Liver (tissue), 9 donors: Measurements from ENCODE around the gene KSR1. TPM values are rescaled to one million over a fixed set of nuclear protein-coding genes. Genes with fewer than 3 reads are reported as not detected.
A peak's percentile ranks its signal among the peaks of the same experiment; 100 is the strongest.
"Not testable (repeated sequence)": the region's sequence is repeated elsewhere in the genome, so short reads cannot be mapped to it uniquely, and the experiment has no call there.

Source experiments
- DNase-seq: peaks from one replicate; pipeline ENCODE4 v3.0.0-alpha.2; 2017; ENCODE audit warnings: low spot score
- H3K27ac ChIP-seq, 2 donors: one replicate each; pipeline ENCODE4 v1.7.0; 2013; ENCODE audit warnings: inconsistent platforms in 2 of 2, low read length in 2 of 2, control low read depth in 1 of 2, low read depth in 1 of 2, mild to moderate bottlenecking in 1 of 2
- H3K27me3 ChIP-seq, 4 donors: one replicate each; pipeline versions ENCODE4 v1.6.1 to v1.7.0; 2013; ENCODE audit warnings: low read length in 3 of 4, inconsistent platforms in 1 of 4, mild to moderate bottlenecking in 1 of 4, moderate library complexity in 1 of 4; ENCODE audit not compliant: control insufficient read depth in 4 of 4, insufficient read depth in 4 of 4
- H3K36me3 ChIP-seq, 4 donors: one replicate each; pipeline versions ENCODE4 v1.6.1 to v1.7.0; 2013; ENCODE audit warnings: low read length in 3 of 4, mild to moderate bottlenecking in 3 of 4, low read depth in 1 of 4, moderate library complexity in 1 of 4; ENCODE audit not compliant: control insufficient read depth in 4 of 4, insufficient read depth in 3 of 4
- H3K4me1 ChIP-seq, 4 donors: one replicate each; pipeline versions ENCODE4 v1.6.1 to v1.7.0; 2013; ENCODE audit warnings: low read length in 3 of 4, mild to moderate bottlenecking in 3 of 4, moderate library complexity in 1 of 4; ENCODE audit not compliant: control insufficient read depth in 4 of 4, insufficient read depth in 4 of 4
- H3K4me3 ChIP-seq, 3 donors: one replicate each; pipeline versions ENCODE4 v1.6.1 to v1.7.0; 2013; ENCODE audit warnings: low read length in 3 of 3, control low read depth in 1 of 3, low read depth in 1 of 3, mild to moderate bottlenecking in 1 of 3
- H3K9ac ChIP-seq, 2 donors: one replicate each; pipeline ENCODE4 v1.7.0; 2013; ENCODE audit warnings: low read length in 2 of 2, mild to moderate bottlenecking in 2 of 2, moderate library complexity in 2 of 2, control low read depth in 1 of 2, low read depth in 1 of 2
- H3K9me3 ChIP-seq, 4 donors: one replicate each; pipeline versions ENCODE4 v1.6.1 to v1.7.0; 2013; ENCODE audit warnings: low read length in 3 of 4; ENCODE audit not compliant: control insufficient read depth in 4 of 4
- FOXA2 ChIP-seq: IDR thresholded peaks from 2 replicates; pipeline ENCODE4 v1.6.1; 2016; ENCODE audit warnings: antibody characterized with exemption
- HNF4G ChIP-seq: IDR thresholded peaks from 2 replicates; pipeline ENCODE4 v1.6.1; 2016; ENCODE audit warnings: antibody characterized with exemption
- NR2F2 ChIP-seq: IDR thresholded peaks from 2 replicates; pipeline ENCODE4 v1.6.1; 2016; ENCODE audit warnings: antibody characterized with exemption
- RAD21 ChIP-seq, 2 donors: IDR thresholded peaks; 2 replicates each; pipeline ENCODE4 v1.6.1; 2016; ENCODE audit warnings: antibody characterized with exemption in 2 of 2, mild to moderate bottlenecking in 2 of 2
- RXRA ChIP-seq, 2 donors: IDR thresholded peaks; 2 replicates each; pipeline ENCODE4 v1.6.1; 2017 to 2018; ENCODE audit warnings: antibody characterized with exemption in 2 of 2, mild to moderate bottlenecking in 1 of 2
- SP1 ChIP-seq: IDR thresholded peaks from 2 replicates; pipeline ENCODE4 v1.6.1; 2018; ENCODE audit warnings: antibody characterized with exemption, mild to moderate bottlenecking
- WGBS: extraction: QIAGEN DNeasy Blood & Tissue Kit; methylation state at CpG from one replicate; pipeline ENCODE4 v1.1.7; 2013; 5-methylcytosine and 5-hydroxymethylcytosine counted together
- polyA plus RNA-seq, 2 donors: library from polyadenylated mRNA; stranded (reverse) in 1 of 2; unstranded in 1 of 2; fragments of 200-250 nt in 1 of 2; fragments of >200 nt in 1 of 2; fragmentation: Nextera tagmentation in 1 of 2; extraction: Ambion mirVana in 1 of 2; gene quantifications; one replicate each; pipeline versions ENCODE4 v1.2.1 to v1.2.3, GENCODE V29; 2013 to 2015
- total RNA-seq, 2 donors: library from RNA; depleted of rRNA; stranded (reverse); fragments of >200 nt; gene quantifications; one replicate each; pipeline ENCODE4 v1.2.3, GENCODE V29; 2014
- TF ChIP-seq, protein P1 (sequence below): IDR thresholded peaks from 2 replicates; pipeline ENCODE4 v1.6.1; 2016; ENCODE audit warnings: antibody characterized with exemption
- TF ChIP-seq, protein P2 (sequence below): fragments of 150-350 bp; IDR thresholded peaks from 2 replicates; pipeline ENCODE4 v1.5.1; 2017; ENCODE audit warnings: improper control_type of control experiment, low read depth, low read length; ENCODE audit not compliant: missing input control
- TF ChIP-seq, protein P3 (sequence below): IDR thresholded peaks from 2 replicates; pipeline ENCODE4 v1.6.1; 2016; ENCODE audit warnings: antibody characterized with exemption
- donor health status: healthy.
- donor health status: healthy.
- donor health status: healthy.
- donor health status: healthy.
- donor health status: healthy.

Gene KSR1
- total and polyA plus RNA-seq, 4 donors: 1.2 to 9.0 (median 4.1) TPM

DNA sequence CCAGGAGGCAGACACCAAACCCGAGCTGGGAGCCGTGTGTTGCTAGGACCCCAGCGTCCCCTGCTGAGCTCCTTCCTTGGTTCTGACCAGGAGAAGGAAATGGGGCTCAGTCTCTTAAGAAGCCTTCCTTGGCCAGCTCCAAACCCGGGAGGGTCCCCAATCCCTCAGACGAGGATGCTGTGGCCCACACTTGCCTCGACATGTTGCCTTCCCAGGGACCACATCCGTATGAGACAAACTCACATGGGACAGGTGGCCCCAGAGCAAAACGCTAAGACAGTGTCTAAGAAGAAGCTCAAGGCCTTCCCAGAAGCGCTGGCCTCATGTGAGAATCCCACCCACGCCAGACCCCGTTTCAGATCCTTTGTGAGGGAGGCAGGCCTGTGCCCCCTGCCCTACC, 194.6 kb downstream of the KSR1 start:
- TF ChIP-seq, protein P1, sequence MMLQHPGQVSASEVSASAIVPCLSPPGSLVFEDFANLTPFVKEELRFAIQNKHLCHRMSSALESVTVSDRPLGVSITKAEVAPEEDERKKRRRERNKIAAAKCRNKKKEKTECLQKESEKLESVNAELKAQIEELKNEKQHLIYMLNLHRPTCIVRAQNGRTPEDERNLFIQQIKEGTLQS: no peak
- TF ChIP-seq RXRA (IDR thresholded peaks at IDR 0.05) (no peak), SP1 (no peak), NR2F2 (no peak)
- TF ChIP-seq, protein P2, sequence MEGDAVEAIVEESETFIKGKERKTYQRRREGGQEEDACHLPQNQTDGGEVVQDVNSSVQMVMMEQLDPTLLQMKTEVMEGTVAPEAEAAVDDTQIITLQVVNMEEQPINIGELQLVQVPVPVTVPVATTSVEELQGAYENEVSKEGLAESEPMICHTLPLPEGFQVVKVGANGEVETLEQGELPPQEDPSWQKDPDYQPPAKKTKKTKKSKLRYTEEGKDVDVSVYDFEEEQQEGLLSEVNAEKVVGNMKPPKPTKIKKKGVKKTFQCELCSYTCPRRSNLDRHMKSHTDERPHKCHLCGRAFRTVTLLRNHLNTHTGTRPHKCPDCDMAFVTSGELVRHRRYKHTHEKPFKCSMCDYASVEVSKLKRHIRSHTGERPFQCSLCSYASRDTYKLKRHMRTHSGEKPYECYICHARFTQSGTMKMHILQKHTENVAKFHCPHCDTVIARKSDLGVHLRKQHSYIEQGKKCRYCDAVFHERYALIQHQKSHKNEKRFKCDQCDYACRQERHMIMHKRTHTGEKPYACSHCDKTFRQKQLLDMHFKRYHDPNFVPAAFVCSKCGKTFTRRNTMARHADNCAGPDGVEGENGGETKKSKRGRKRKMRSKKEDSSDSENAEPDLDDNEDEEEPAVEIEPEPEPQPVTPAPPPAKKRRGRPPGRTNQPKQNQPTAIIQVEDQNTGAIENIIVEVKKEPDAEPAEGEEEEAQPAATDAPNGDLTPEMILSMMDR: no peak
- TF ChIP-seq, protein P3, sequence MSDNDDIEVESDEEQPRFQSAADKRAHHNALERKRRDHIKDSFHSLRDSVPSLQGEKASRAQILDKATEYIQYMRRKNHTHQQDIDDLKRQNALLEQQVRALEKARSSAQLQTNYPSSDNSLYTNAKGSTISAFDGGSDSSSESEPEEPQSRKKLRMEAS: no peak
- WGBS: 71% methylated on average over 11 of the region's 11 CpGs

DNA sequence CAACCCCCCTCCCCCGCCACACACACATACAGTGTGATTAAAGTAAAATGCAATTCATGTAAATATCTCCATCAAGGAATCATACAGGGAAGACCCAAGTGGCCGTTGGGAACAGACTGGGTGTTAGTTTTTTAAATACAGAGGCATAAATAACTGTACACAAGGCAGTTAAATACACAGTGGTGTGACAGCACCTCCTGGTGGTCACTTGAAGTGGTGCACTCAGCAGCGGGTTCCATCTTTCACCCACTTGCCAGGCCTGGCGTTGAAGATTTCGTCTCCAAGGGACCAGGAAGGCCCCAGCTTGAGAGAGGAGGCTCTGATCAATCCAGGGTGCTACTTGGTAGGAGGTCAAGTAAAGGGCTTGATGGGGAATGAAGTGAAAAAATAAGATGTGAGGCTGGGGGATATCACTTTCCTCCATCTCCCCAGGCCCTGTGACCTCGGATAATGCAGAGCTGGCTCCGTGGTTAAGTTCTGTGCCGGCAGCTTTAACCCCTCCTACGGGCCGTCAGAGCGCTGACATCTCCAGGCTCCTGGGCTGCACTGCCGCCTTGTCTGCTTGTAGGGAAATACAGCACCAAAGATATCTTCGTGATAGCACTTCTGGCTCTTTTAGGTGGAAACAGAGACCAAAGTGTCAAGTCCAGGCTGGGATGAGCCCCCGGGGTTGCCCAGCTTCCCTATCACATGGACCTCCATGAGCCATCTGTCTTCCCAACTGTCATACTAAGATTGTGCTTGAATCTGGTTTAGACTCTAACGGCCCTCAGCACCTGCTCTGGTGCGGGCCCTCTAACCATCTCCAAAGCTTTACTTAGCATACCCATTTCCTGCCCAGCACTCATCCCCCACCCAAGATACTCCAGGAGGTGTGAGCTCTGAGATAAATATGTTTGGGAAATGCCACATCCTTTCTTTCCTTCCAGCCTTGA, 195.4 kb downstream of the KSR1 start:
- H3K36me3 ChIP-seq: no peaks in the 10 kb centered on the region
- no peak overlapping the region for H3K9ac ChIP-seq
- H3K9me3 ChIP-seq: no peaks in the 10 kb centered on the region
- H3K4me1 ChIP-seq: peaks cover 0 to 2% (median 0%) of the 10 kb centered on the region in 4 donors
- DNase-seq: peak; percentile 79
- WGBS: 47% methylated on average over 16 of the region's 16 CpGs
- H3K4me3 ChIP-seq: no peak overlapping the region
- no peak overlapping the region for H3K27ac ChIP-seq
- TF ChIP-seq HNF4G: no peak
- TF ChIP-seq, protein P2: peak; percentile 75
- no peak for TF ChIP-seq FOXA2
- TF ChIP-seq RAD21 (IDR thresholded peaks at IDR 0.05): peak; percentile 79 to 81
- H3K27me3 ChIP-seq: no peaks in the 10 kb centered on the region

More for the DNA sequence above, 194.6 kb downstream of the KSR1 start:
- Histone ChIP-seq H3K9me3 (no peaks in the 10 kb centered on the region), H3K9ac (no peak overlapping the region), H3K4me1 (peaks cover 0 to 2% (median 0%) of the 10 kb centered on the region in 4 donors), H3K27me3 (no peaks in the 10 kb centered on the region), H3K27ac (no peak overlapping the region), H3K4me3 (no peak overlapping the region), H3K36me3 (no peaks in the 10 kb centered on the region)
- DNase-seq: no peak

DNA sequence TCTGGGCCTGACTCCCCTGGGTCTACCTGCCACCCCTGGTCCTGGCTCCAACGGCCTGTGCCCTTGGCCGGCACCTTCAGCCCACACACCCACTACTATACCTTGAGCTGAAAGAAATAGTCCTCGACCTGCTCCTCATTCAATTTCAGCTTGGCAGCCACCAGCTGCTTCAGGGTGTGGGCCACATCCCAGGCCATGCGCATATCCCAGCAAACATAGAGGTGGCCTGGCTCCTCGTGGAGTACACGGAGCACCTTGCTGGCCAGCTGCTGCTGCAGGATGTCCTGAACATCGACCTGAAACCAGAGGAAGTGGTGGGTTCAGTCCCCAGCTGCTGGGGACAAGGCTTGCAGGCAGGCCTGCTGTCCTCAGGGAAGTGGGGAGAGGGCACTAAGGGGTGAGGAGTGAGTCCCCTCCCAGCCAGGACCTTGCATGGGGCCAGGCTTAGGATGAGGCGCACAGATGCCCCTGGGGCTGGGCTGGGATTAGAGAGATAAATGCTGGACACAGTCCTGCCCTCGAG, 197.3 kb downstream of the KSR1 start:
- not testable (repeated sequence) for H3K9ac ChIP-seq, H3K4me1 ChIP-seq, H3K27ac ChIP-seq, H3K9me3 ChIP-seq, H3K36me3 ChIP-seq, H3K27me3 ChIP-seq, DNase-seq, H3K4me3 ChIP-seq
- 81% methylated on average over 9 of the region's 9 CpGs for WGBS
